ENCODE data around the gene ANO1. TPM values are rescaled to one million over a fixed set of nuclear protein-coding genes. Genes with fewer than 3 reads are reported as not detected.
A peak's percentile ranks its signal among the peaks of the same experiment; 100 is the strongest.
"Not testable (repeated sequence)": the region's sequence is repeated elsewhere in the genome, so short reads cannot be mapped to it uniquely, and the experiment has no call there.

ANO1 gene
- total RNA-seq, 1 donor from 2014 or later = 9.0 TPM

DNA sequence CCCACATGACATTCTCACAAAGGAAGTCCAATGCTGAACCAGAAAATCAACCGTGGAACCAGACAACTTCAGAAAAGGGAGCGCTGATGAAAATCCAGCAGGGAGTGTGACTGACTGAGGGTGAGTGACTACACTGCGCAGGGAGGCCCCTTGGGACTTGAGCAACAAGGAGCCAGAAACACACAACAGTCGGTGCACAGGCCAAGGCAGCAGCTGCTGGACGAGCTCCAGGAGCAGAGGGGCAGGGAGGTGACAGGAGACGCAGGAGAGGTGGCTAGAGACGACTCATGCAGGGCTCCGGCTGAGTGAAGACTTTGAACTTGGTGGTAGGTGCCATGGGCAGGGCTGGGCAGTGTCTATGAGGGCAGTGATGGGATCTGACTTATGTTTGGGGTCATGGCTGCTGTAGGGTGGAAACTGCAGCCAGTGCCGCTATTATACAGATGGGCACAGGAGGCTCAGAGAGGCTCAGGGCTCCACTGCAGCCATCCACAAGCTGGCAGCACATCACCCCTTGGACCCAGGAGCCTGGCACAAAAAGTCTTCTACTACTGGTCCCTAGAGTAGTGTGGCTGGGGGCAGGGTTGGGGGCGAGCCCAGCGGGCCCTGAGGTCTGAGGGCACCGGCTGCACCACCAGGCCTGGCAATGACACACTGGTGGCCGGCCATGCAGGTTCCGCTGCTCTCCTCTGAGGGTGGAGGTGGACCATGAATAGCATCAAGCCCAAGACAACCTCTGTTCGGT is 114.7 kb downstream of the ANO1 start:
- DNase-seq (no peak), ATAC-seq (no peak)
- Histone ChIP-seq H3K9me3 (no peaks in the 10 kb centered on the region), H3K4me1 (peaks cover 6% of the 10 kb centered on the region), H3K4me3 (no peak overlapping the region), H3K36me3 (no peaks in the 10 kb centered on the region), H3K27me3 (ENCODE audit: low read depth) (peaks cover 4% of the 10 kb centered on the region), H3K27ac (no peak overlapping the region)
- TF ChIP-seq, protein P1, sequence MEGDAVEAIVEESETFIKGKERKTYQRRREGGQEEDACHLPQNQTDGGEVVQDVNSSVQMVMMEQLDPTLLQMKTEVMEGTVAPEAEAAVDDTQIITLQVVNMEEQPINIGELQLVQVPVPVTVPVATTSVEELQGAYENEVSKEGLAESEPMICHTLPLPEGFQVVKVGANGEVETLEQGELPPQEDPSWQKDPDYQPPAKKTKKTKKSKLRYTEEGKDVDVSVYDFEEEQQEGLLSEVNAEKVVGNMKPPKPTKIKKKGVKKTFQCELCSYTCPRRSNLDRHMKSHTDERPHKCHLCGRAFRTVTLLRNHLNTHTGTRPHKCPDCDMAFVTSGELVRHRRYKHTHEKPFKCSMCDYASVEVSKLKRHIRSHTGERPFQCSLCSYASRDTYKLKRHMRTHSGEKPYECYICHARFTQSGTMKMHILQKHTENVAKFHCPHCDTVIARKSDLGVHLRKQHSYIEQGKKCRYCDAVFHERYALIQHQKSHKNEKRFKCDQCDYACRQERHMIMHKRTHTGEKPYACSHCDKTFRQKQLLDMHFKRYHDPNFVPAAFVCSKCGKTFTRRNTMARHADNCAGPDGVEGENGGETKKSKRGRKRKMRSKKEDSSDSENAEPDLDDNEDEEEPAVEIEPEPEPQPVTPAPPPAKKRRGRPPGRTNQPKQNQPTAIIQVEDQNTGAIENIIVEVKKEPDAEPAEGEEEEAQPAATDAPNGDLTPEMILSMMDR (IDR thresholded peaks at IDR 0.05) = no peak
- intact Hi-C loops (cut with DNase I) = loop anchor here (5.0 kb wide), 1 partner anchor 276 kb away; no protein-coding TSS in a partner anchor

DNA sequence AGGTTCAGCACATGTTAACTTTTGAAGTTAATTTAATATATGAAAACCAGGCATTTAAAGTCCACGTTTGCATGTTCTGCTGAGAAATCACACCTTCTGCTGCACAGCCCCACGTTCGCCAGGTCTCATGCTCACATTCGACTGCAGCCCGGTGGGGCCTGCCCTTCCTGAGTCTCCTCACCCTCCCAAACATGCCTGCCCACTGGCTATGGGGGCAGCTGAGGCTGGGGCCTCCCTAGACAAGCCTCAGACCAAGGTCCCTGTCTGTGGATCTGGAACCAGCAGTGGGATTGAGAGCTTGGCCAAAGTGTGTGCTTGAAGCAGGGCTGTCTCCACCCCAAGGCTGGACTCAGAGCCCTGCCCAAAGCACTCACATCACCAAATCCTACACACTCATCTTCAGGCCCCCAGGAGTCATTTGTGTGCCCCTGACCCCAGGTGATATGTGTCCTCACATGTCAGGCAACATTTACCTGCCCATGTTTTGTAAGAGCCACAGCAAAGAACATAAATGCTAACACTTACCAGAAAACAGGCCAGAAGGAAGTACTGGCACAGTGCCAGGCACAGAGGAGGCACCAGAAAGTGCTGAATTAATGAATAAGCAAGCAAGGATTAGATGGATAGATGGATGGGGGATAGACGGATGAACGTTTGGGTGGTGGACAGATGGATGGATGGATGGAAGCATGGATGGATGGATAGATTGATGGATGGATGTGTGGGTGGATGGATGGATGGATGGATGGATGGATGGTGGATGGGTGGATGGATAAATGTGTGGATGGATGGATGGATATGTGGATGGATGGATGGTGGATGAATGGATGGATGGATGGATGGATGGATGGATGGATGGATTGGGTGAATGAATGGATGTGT is 115.5 kb downstream of the ANO1 start:
- TF ChIP-seq, protein P1 (IDR thresholded peaks at IDR 0.05) = no peak
- H3K4me3 ChIP-seq = no peak overlapping the region
- intact Hi-C loops (cut with DNase I) = loop anchor here (5.0 kb wide), 1 partner anchor 276 kb away; no protein-coding TSS in a partner anchor
- no peak overlapping the region for H3K27ac ChIP-seq
- ATAC-seq = no peak
- no peaks in the 10 kb centered on the region for H3K9me3 ChIP-seq
- no peak for DNase-seq
- H3K4me1 ChIP-seq = peaks cover 6% of the 10 kb centered on the region
- no peaks in the 10 kb centered on the region for H3K36me3 ChIP-seq
- peaks cover 4% of the 10 kb centered on the region for H3K27me3 ChIP-seq (ENCODE audit: low read depth)

DNA sequence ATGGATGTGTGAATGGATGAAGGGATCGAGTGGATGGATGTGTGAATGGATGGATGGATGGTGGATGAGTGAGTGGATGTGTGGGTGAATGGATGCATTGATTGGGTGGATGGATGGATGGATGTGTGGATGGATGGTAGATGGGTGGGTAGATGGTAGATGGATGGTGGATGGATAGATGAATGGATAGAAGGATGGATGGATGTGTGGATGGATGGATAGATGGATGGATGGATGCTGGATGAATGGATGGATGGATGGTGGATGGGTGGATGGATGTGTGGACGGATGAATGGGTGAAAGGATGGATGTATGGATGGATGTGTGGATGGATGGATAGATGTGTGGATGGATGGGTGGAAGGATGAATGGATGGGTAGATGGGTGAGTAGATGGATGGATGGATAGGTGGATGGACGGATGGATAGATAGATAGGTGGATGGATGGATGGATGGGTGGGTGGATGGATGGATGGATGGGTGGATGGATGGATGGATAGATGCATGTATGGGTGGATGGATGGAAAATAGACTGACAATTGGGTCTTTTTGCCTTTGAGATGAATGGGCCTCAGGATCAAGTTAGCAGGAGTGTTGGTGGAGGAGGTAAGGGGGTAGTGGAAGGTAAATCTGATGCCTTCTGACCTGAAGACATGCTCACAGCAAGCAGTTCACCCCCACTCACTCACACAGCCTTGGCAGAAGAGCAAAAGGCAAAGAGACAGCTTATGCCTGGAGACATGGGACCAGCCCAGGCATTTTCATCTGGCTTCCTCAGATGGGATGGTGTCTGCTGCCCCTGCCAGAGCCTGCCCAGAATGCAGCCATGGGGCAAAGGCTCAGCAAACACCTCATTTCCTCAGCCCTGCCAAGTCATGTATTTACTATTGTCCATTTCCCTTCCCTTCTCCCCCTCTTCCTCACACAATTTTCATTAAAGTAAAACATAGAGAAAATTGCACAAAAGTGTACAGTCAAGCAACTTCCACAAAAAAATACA is 117.0 kb downstream of the ANO1 start:
- H3K36me3 ChIP-seq = no peaks in the 10 kb centered on the region
- H3K27me3 ChIP-seq (ENCODE audit: low read depth) = peaks cover 4% of the 10 kb centered on the region
- TF ChIP-seq, protein P1 (IDR thresholded peaks at IDR 0.05) = no peak
- no peak overlapping the region for H3K4me3 ChIP-seq
- peak; percentile 20 for DNase-seq
- no peak for ATAC-seq
- H3K9me3 ChIP-seq = no peaks in the 10 kb centered on the region
- no peak overlapping the region for H3K27ac ChIP-seq
- peaks cover 6% of the 10 kb centered on the region for H3K4me1 ChIP-seq
- intact Hi-C loops (cut with DNase I) = loop anchor here (5.0 kb wide), 1 partner anchor 278 kb away; no protein-coding TSS in a partner anchor

DNA sequence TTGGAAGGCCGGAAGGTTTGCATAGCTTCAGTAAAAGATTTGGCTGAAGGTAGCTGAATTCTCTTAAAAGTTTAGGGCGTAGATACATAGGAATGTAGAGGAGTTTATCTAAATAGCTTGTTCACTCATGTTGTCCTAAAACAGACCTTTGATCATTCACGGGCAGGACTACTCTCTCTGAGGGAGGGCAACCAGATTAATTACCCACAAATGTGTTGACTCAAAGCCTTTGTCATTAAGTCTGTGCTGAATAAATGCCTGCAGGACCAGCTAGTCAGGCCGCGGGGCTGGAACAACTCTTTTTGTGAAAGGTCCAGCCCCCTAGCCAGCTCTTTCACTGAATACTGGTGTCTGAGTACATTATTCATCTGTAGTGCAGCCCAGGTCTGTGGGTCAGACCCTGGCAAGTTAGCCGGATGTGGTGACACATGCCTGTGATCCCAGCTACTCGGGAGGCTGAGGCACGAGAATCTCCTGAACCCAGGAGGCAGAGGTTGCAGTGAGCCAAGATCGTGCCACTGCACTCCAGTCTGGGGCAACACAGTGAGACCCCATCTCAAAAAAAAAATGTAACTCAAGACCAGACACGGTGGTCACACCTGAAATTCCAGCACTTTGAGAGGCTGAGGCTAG is 122.2 kb downstream of the ANO1 start:
- no peaks in the 10 kb centered on the region for H3K36me3 ChIP-seq
- no peaks in the 10 kb centered on the region for H3K9me3 ChIP-seq
- no peaks in the 10 kb centered on the region for H3K27me3 ChIP-seq (ENCODE audit: low read depth)
- intact Hi-C loops (cut with DNase I) = no loop called here
- TF ChIP-seq, protein P1 (IDR thresholded peaks at IDR 0.05) = no peak
- DNase-seq = peak; percentile 6
- ATAC-seq = no peak
- no peak overlapping the region for H3K27ac ChIP-seq
- peaks cover 18% of the 10 kb centered on the region for H3K4me1 ChIP-seq
- no peak overlapping the region for H3K4me3 ChIP-seq

DNA sequence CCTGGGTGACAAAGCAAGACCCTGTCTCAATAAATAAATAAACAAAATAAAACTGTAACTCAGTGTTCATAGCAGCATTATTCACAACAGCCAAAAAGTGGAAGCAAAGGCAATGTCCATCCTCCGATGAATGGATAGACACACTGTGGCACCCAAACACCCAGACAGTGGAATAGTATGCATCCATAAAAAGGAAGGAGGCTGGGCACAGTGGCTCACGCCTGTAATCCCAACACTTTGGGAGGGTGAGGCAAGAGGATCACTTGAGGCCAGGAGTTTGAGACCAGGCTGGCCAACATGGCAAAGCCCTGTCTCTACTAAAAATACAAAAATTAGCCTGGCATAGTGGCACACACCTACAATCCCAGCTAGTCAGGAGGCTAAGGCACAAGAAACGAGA is 122.9 kb downstream of the ANO1 start:
- intact Hi-C loops (cut with DNase I); H3K27ac ChIP-seq; H3K27me3 ChIP-seq (ENCODE audit: low read depth); H3K9me3 ChIP-seq; ATAC-seq; H3K36me3 ChIP-seq; DNase-seq; H3K4me3 ChIP-seq: not testable (repeated sequence)
- peaks cover 20% of the 10 kb centered on the region for H3K4me1 ChIP-seq

All from lower lobe of right lung (tissue), 2 donors.